ENCODE results near the gene PAF1.
"Not testable (repeated sequence)": the region's sequence is repeated elsewhere in the genome, so short reads cannot be mapped to it uniquely, and the experiment has no call there.

Gene PAF1

GRCh38 chr19:39381910-39382611 is 8.8 kb downstream of the PAF1 start:
- DNase-seq, result no peak

- no peak for DNase-seq
Observed at GRCh38 chr19:39380521-39381502, 10.1 kb downstream of the PAF1 start.

- no peak for DNase-seq
Observed at GRCh38 chr19:39379865-39380396, 11.0 kb downstream of the PAF1 start.

GRCh38 chr19:39379366-39379765 is 11.5 kb downstream of the PAF1 start:
- DNase-seq, result not testable (repeated sequence)

GRCh38 chr19:39377373-39378362 is 13.2 kb downstream of the PAF1 start:
- no peak for DNase-seq

- no peak for DNase-seq
Observed at GRCh38 chr19:39375929-39376328, 15.0 kb downstream of the PAF1 start.

GRCh38 chr19:39372941-39373340 is 18.0 kb downstream of the PAF1 start:
- DNase-seq, result no peak

- DNase-seq, result no peak
Observed at GRCh38 chr19:39372047-39372802, 18.7 kb downstream of the PAF1 start.

GRCh38 chr19:39370735-39371134 is 20.2 kb downstream of the PAF1 start:
- no peak for DNase-seq

GRCh38 chr19:39369200-39369599 is 21.7 kb downstream of the PAF1 start:
- DNase-seq, result no peak

GRCh38 chr19:39365531-39365930 is 25.4 kb downstream of the PAF1 start:
- DNase-seq, result no peak

- DNase-seq, result peak; percentile 24
Observed at GRCh38 chr19:39363901-39364457, 26.9 kb downstream of the PAF1 start.

GRCh38 chr19:39362682-39363657 is 27.9 kb downstream of the PAF1 start:
- DNase-seq, result no peak

- no peak for DNase-seq
Observed at GRCh38 chr19:39360599-39360998, 30.3 kb downstream of the PAF1 start.

- DNase-seq, result no peak
Observed at GRCh38 chr19:39359026-39359425, 31.9 kb downstream of the PAF1 start.

- DNase-seq, result no peak
Observed at GRCh38 chr19:39356647-39357046, 34.3 kb downstream of the PAF1 start.

- DNase-seq, result no peak
Observed at GRCh38 chr19:39356073-39356472, 34.8 kb downstream of the PAF1 start.

GRCh38 chr19:39355253-39355652 is 35.7 kb downstream of the PAF1 start:
- DNase-seq, result no peak

GRCh38 chr19:39352381-39353255 is 38.3 kb downstream of the PAF1 start:
- no peak for DNase-seq

Data from activated CD4-positive, alpha-beta T cell treated with anti-CD3 and anti-CD28 coated beads for 48 hours (primary cell).